HG03520 (cell line): ENCODE data around the gene RCCD1.
"Not testable (repeated sequence)": the region's sequence is repeated elsewhere in the genome, so short reads cannot be mapped to it uniquely, and the experiment has no call there.

ENCODE experiments used
- ATAC-seq: cut with Tn5 transposase; IDR thresholded peaks from one replicate; pipeline ENCODE4 v1.9.1; 2021; ENCODE audit warnings: mild to moderate bottlenecking, moderate library complexity; ENCODE audit not compliant: unreplicated experiment

RCCD1 gene

GRCh38 chr15:90917569-90917968 lies 37.1 kb upstream of the RCCD1 start:
- no peak for ATAC-seq

GRCh38 chr15:90918034-90918788 lies 36.5 kb upstream of the RCCD1 start:
- ATAC-seq, result no peak

- no peak for ATAC-seq
These were observed 35.8 kb upstream of the RCCD1 start for GRCh38 chr15:90918835-90919234.

- no peak for ATAC-seq
These were observed 32.8 kb upstream of the RCCD1 start for GRCh38 chr15:90921887-90922286.

- peak; percentile 88 for ATAC-seq
These were observed 31.9 kb upstream of the RCCD1 start for GRCh38 chr15:90922712-90923322.

- ATAC-seq, result peak; percentile 58
These were observed 30.3 kb upstream of the RCCD1 start for GRCh38 chr15:90924375-90924774.

- not testable (repeated sequence) for ATAC-seq
These were observed 27.9 kb upstream of the RCCD1 start for GRCh38 chr15:90926766-90927165.

- ATAC-seq, result not testable (repeated sequence)
These were observed 26.6 kb upstream of the RCCD1 start for GRCh38 chr15:90928106-90928505.

GRCh38 chr15:90929246-90930019 lies 25.3 kb upstream of the RCCD1 start:
- no peak for ATAC-seq

- ATAC-seq, result no peak
These were observed 23.7 kb upstream of the RCCD1 start for GRCh38 chr15:90930861-90931574.

- ATAC-seq, result no peak
These were observed 23.2 kb upstream of the RCCD1 start for GRCh38 chr15:90931575-90931827.

GRCh38 chr15:90931828-90932659 lies 22.6 kb upstream of the RCCD1 start, which contains the start of gene HDDC3:
Gene HDDC3 (minus strand): TSS chr15:90932549. CDS start chr15:90932540, 9 bp downstream.
- ATAC-seq, result peak; percentile 34

GRCh38 chr15:90932660-90932991 lies 22.1 kb upstream of the RCCD1 start:
- ATAC-seq, result no peak

- ATAC-seq, result no peak
These were observed 21.4 kb upstream of the RCCD1 start for GRCh38 chr15:90933301-90933700.

GRCh38 chr15:90934256-90934948 lies 20.3 kb upstream of the RCCD1 start:
- ATAC-seq, result peak; percentile 33

- ATAC-seq, result peak; percentile 51
These were observed 19.5 kb upstream of the RCCD1 start, which contains the start of gene UNC45A for GRCh38 chr15:90934949-90935751. Gene UNC45A (plus strand): TSS chr15:90935285. CDS start chr15:90935325, 40 bp downstream.

- no peak for ATAC-seq
These were observed 17.9 kb upstream of the RCCD1 start for GRCh38 chr15:90936823-90937222.

GRCh38 chr15:90938261-90938660 lies 16.4 kb upstream of the RCCD1 start:
- ATAC-seq, result no peak

- no peak for ATAC-seq
These were observed 14.9 kb upstream of the RCCD1 start for GRCh38 chr15:90939756-90940155.
